AG20443 (cell line): ENCODE data around the gene LCORL.
"Not testable (repeated sequence)": the region's sequence is repeated elsewhere in the genome, so short reads cannot be mapped to it uniquely, and the experiment has no call there.

Source experiments
- DNase-seq: peaks from one replicate; pipeline ENCODE4 v3.0.0; 2012; ENCODE audit warnings: low spot score, mixed read lengths

Gene LCORL

DNA sequence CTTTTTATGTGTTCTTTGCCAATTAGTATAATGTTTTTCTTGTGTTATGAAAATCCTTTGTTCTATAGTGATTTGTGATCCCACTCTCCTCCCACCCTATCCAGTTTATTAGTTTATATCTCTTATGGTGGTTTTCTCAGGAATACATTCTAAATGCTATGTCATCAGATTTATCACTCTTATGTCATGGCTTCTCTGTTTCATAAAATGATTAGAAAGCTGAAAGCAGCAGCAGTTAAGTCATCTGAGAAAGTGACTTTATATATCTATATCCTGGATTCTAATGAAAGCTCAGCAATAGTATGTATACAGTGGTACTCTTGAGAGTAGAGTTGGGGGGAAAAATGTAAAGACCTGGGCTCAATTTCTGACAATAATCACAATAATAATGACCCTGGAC is 169.6 kb downstream of the LCORL start:
- no peak for DNase-seq

DNA sequence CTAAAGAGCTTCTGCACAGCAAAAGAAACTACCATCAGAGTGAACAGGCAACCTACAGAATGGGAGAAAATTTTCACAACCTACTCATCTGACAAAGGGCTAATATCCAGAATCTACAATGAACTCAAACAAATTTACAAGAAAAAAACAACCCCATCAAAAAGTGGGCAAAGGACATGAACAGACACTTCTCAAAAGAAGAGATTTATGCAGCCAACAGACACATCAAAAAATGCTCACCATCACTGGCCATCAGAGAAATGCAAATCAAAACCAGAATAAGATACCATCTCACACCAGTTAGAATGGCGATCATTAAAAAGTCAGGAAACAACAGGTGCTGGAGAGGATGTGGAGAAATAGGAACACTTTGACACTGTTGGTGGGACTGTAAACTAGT is 171.3 kb downstream of the LCORL start:
- not testable (repeated sequence) for DNase-seq

DNA sequence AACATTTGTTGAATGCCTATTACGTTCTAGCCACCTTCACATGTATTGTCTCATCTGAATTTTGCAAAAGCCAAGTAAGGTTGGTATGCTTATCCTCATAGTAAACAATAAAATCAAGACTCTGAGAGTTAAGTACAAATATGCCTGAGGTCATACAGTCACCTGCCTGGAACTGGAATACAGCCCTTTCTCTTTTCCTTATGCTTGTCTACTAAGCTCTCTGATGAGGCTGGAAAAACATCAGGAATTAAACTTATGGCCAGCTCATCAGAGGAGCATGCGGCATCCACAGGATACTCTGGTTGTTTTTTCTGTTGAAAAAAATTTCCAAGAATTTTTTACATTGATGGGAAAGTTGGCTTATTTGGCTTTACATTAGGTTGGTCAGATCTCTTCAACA is 175.3 kb downstream of the LCORL start:
- no peak for DNase-seq

DNA sequence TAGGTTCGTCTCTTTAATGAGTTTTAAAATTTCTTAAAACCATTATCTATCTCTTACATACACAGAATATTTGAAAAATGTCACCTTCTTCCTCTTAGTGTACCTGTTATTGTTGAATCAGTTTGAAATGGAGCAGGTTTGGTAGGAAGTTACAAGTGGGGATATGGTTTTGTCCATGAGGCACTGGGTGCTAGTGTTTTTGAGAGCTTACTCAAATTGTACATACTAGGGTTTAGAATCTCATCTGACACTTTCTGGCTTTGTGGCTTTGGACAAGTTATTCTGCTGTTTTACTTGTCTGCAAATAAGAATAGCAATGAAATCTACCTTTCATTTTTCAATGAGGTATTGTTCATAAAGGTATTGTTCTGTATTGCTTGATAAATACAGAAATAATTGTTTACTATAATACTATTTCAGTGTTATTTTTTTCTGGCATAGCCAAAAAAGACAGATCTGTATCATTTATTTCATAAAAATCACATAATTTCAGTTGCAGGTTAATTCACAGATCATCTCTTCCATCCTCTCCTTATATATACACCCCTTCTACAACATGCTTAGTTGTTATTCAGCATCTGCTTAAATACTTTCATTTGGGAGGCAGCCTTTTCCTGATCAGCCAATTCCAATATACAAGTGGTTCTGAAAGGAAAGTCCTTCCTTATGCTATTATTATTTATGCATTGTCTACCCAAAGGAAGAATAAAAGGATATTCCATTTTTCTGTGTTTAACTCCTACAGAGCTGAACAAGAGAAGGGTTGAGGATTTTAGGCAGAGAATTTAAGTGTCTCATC is 197.5 kb downstream of the LCORL start:
- no peak for DNase-seq

DNA sequence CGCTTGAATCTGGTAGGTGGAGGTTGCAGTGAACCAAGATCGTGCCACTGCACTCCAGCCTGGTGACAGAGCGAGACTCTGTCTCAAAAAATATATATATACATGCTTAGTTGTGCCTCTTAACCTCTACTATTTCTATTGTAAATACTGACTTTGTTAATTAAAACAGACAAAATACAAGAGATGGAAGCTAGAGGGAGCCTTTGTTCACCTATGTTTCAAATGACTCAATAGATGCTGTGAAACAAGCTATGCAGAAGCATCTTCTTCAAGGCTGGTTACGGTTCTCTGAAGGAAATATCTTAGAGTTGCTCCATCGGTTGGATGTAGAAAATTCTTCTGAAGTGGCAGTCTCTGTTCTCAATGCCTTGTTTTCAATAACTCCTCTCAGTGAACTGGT is 204.5 kb downstream of the LCORL start:
- DNase-seq: peak; percentile 49

DNA sequence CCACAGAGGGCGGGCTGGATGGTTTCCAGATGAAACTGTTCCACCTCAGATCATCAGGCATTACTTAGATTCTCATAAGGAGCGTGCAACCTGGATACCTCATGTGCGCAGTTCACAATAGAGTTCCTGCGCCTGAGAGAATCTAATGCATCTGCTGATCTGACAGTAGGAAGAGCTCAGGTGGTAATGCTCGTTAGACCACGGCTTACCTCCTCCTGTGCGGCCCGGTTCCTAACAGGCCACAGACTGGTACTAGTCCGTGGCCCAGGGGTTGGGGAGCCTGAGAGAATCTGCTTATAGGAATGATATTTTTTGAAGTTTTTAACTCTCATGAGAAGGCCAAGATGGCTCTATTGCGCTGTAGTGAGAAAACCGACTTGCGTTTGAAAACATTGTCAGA is 205.4 kb downstream of the LCORL start:
- DNase-seq: no peak

DNA sequence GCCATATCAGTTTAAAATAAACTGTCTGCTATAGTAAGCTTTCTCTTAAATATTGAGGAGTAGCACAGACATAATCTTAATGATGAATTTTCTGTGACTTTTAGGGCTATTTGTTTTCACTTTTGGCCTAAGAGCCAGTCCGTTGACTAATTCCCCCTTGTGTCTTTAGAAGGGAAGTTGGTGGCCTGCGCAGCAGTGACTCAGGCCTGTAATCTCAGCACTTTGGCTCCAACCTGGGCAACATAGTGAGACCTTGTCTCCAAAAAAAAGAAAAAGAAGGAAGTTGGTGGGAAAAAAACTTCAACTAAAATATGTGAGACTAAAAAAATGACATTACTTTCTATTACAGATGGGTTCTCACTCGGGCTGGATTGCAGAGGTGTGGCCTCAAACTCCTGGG is 207.4 kb downstream of the LCORL start:
- no peak for DNase-seq

DNA sequence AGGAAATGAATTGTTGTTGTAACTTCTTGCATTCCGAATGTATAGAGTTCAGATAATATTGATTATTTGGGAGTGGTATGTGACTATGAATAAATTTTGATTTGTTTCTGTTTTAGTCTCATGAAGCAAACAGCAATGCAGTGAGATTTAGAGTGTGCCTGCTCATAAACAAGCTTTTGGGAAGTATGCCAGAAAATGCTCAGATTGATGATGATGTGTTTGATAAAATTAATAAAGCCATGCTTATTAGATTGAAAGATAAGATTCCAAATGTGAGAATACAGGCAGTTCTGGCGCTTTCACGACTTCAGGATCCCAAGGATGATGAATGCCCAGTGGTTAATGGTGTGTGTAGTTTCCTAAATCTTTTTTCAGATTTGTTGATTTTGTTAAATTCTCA is 208.8 kb downstream of the LCORL start:
- no peak for DNase-seq

DNA sequence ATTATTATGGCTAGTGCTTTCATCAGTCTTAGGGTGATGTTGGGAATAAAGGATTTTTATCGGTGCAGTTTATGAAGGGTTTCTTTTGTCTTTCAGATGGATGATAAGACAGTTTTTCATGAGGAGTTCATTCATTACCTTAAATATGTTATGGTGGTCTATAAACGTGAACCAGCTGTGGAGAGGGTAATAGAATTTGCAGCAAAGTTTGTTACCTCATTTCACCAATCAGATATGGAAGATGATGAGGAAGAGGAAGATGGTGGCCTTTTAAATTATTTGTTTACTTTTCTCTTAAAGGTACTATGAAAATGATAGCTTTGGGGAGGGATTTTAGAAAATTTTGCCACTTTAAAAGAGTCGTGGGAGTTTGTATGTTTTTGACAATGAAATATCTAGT is 209.4 kb downstream of the LCORL start:
- no peak for DNase-seq

DNA sequence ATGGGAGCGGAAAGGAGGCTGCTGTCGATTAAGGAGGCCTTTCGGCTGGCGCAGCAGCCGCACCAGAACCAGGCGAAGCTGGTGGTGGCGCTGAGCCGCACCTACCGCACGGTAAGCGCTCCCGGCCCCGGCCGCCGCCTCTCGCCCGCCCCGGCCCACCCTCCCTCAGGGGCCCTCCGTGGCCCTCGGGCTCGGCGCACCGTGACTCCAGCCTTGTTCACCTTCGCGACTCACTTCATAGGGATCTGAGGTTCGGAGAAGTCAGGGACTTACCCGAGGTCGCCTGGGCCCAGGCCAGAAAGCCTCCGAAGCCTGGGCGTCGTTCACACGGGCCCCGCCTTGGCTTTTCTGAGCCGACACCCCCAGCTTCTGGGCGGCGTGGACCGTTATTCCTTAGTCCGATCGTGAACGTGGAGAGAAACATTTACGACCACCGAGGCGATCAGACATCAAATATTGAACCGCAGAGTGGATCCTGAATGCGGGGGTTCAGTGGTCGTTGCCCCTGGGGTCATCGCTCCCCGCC is 210.4 kb downstream of the LCORL start:
- no peak for DNase-seq

DNA sequence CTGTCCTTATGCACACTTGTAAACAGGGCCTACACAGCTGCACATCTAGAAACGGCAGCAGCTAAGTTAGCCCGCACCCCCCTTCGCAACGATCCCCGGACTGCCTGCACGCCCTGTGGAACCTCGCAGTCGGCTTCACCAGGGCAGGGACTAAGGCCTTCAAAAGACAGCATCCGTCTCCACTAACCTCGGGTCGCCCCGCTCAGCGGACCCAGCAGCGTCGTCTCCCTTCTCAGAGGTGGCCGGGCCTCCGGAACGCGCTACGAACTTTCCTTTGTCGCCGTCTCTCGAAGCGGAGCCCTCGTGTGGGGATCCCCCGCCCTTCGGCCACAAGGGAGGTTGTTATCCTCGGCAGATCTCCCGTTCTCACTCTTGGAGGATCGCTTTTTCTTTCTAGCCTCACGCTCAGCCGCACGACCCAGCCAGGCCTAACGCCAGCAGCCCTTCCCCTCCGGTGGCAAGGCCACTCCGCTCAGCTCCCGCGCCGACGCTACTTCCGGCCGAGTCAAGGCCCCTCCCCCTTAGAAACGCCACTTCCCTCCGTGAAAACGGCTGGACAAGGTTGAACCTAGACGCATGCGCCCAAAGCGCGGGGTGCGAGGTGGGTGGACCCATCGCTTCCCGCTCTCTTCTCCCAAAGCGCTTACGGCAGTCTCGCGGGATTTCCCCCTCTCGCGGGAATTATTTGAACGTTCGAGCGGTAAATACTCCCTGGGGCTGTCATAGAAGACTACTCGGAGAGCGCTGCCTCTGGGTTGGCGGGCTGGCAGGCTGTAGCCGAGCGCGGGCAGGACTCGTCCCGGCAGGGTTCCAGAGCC is 211.1 kb downstream of the LCORL start, which contains the start of the genes DCAF16 and NCAPG:
DCAF16 (minus strand) TSS at position 498 of the 818 bp plus-strand sequence. CDS start 6,616 bp downstream, outside the sequence.
NCAPG (plus strand) TSS at position 720 of the 818 bp plus-strand sequence. CDS start 99 bp downstream, outside the sequence.
- peak; percentile 99 for DNase-seq

DNA sequence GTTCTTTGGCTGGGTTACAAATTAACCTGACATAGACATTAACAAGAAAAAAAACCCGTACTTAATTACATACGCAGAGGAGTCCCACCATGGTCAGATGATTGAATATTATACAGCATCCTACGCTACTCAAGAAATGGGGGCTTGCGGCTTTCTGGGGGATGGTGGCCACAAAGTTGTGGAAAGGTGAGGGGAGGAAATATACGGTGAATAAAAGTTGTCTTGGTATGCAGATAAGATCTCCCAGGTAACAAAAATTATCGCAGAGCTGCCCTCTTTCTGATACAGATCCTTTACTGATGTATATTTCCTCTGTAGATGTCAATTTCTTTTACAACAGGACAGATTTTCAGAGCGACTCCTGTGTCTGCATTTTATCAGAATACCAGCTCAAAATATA is 211.9 kb downstream of the LCORL start:
- DNase-seq: no peak

DNA sequence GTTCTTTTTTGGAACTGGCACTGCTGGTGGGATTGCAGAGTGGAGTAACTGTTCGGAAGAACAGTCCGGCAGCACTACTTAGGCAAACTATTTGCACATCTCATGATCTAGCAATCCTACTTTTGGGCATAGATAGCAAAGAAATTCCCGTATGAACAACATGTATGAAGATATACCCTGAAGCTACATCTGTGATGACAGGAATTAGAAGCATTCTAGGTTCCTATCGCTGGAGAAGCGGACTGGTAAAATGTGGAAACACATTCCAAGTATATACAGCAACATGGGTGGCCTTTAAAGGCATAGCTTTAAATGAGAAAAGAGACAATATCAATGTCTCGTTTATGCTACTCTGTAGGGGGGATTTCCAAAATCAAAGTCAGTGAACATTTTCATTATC is 214.1 kb downstream of the LCORL start:
- peak; percentile 21 for DNase-seq

DNA sequence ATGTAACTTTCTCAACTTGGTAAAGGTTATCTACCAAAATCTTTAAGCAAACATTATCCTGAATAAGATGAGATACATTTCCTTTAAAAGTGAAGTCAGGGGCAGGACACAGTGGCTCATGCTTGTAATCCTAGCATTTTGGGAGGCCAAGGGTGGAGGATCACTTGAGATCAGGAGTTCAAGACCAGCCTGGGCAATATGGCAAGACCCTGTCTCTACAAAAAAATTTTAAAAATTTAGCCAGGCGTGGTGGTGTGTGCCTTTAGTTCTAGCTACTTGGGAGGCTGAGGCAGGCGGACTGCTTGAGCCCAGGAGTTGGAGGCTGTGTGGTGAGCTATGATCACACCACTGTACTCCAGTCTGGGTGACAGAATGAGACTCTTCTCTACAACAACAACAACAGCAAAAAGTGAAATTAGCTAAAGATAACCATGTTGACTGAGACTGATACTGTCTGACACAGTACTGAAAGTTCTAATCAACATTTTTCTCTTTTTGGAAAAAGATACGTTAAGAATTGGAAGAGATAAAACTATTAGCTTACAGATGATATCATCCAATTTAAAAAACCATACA is 215.9 kb downstream of the LCORL start:
- no peak for DNase-seq

DNA sequence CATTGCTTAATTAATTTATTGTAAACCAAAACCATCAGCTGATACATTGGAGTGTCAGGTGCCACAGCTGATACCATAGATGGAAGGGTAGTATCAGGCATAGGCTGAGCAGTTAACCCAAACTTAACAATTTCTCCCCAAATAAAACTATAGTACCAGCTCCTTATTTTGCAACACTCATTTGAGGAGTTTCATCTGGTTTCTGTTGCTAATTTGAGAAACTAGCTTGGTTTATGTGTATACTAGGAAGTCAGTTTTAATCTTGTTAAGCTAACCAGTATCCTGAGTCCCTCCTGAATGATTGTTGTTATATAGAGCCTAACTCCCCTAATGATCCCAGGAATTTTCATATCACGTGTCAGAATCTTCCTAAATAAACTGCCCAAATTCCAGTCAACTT is 223.7 kb downstream of the LCORL start:
- no peak for DNase-seq

DNA sequence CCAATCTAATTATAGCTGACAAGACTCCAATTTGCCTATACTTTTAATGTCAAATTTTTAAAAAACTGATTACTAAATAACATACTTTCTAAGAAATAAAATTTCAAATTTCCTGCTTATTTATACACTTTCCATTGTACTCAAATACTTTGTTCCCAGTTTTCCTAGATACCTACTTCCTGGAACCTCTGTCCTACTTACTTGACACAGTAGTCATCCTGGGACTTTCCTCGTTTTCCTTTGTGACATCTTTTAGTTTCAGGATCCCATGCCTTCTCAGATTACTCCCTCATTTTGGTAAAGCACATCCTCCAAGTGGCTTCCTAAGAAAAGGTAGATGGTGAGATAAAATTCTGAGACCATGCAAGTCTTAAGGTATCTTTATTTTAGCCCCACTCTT is 226.8 kb downstream of the LCORL start:
- no peak for DNase-seq
